Measurements from ENCODE around the gene MEP1A.

Gene MEP1A

DNA sequence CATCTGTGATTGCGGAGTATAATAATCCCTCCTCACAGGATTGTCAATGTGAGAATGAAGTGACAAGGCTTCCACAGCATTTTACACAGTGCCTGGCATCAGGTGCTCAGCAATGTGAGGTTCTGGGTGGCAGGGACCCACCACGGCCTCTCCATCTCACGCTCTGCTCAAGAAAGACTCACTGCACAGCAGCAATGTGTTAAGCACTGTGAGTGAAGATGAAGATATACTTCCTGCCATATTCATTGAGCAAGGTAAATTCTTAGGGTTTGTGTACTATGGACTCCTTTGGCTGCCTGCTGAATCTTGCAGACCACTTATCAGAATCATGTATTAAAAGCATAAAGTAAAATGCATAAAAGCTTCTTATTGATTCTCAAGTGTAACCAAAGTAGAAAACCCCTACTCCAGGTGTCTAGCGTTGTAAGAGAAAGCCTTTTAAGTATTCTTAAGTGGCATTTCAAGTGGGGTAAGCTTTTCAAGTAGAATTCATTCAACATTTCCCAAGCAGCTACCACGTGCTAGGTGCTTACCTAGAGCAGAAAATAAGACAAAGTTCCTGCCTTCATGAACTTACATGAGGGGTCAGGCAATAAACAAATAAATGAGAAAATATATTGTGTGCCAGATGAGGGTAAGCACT, 17.0 kb upstream of the MEP1A start:
- Histone ChIP-seq H3K9ac (ENCODE audit: low read depth, low read length, poor library complexity, severe bottlenecking) (no peak overlapping the region), H2AFZ (ENCODE audit: low read length) (no peak overlapping the region), H3K9me2 (replicated peaks; ENCODE audit: low read depth, low read length) (no peaks in the 10 kb centered on the region), H3K4me2 (ENCODE audit: low read depth, low read length, poor library complexity, severe bottlenecking) (no peak overlapping the region), H3K4me1 (ENCODE audit: insufficient read depth, low read length, poor library complexity, severe bottlenecking) (no peaks in the 10 kb centered on the region), H3K9me3 (ENCODE audit: insufficient read depth, low read depth, low read length) (no peaks in the 10 kb centered on the region), H3K27me3 (ENCODE audit: insufficient read depth, low read length, poor library complexity, severe bottlenecking) (no peaks in the 10 kb centered on the region), H3K4me3 (ENCODE audit: low read length, poor library complexity, severe bottlenecking) (no peak overlapping the region), H3K79me2 (ENCODE audit: insufficient read depth, low read length) (no peaks in the 10 kb centered on the region), H4K20me1 (ENCODE audit: insufficient read depth, low read length, poor library complexity, severe bottlenecking) (no peaks in the 10 kb centered on the region), H3F3A (ENCODE audit: low read depth) (no peaks in the 10 kb centered on the region), H3K36me3 (ENCODE audit: insufficient read depth, low read length) (no peaks in the 10 kb centered on the region)
- TF ChIP-seq, protein P1, sequence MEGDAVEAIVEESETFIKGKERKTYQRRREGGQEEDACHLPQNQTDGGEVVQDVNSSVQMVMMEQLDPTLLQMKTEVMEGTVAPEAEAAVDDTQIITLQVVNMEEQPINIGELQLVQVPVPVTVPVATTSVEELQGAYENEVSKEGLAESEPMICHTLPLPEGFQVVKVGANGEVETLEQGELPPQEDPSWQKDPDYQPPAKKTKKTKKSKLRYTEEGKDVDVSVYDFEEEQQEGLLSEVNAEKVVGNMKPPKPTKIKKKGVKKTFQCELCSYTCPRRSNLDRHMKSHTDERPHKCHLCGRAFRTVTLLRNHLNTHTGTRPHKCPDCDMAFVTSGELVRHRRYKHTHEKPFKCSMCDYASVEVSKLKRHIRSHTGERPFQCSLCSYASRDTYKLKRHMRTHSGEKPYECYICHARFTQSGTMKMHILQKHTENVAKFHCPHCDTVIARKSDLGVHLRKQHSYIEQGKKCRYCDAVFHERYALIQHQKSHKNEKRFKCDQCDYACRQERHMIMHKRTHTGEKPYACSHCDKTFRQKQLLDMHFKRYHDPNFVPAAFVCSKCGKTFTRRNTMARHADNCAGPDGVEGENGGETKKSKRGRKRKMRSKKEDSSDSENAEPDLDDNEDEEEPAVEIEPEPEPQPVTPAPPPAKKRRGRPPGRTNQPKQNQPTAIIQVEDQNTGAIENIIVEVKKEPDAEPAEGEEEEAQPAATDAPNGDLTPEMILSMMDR (conservative IDR thresholded peaks at IDR 0.05; ENCODE audit: low read length) = no peak
- TF ChIP-seq EZH2phosphoT487 (IDR thresholded peaks at IDR 0.05; ENCODE audit: borderline replicate concordance) = no peak

DNA sequence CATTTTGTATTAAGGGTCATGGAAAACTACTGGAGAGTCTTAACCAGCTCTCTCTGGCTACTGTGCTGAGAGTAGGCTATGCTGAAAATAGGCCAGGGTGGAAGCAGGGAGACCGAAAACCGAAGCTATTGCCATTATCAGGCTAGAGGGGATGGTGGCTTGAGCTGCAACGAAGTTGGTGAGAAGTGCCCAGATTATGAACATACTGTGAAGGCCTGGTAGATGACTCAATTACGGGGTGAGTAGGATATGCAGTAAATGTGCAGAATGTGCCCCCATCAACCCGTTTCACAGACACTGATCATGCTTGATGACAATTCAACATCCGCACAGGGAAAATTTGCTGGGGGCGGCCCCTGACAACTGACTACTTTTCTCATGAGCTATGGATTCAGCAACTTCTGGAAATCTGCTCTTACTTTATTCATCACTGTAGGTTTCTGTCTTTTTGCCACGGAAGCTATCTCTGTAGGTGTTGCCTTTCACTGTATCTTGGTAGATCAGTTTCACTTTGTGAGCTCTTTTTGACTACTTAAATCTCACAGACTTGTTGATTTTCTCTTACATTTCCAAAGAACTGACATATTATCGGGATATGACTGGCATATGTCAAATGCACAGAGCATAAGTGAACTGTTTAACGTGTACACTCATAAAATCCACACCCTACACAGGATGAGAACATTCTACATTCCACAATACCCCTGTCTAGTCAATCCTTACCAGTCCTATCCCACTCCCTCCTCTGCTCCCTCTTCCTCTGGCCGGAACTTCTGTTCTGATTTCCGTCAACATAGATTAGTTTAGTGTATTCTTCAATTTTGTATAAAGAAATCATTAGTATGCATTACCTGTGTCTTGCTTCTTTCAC, 15.5 kb upstream of the MEP1A start:
- no peaks in the 10 kb centered on the region for H3K9me3 ChIP-seq (ENCODE audit: insufficient read depth, low read depth, low read length)
- no peaks in the 10 kb centered on the region for H3K27me3 ChIP-seq (ENCODE audit: insufficient read depth, low read length, poor library complexity, severe bottlenecking)
- no peak overlapping the region for H3K9ac ChIP-seq (ENCODE audit: low read depth, low read length, poor library complexity, severe bottlenecking)
- H3K4me3 ChIP-seq (ENCODE audit: low read length, poor library complexity, severe bottlenecking) = no peak overlapping the region
- H3K4me1 ChIP-seq (ENCODE audit: insufficient read depth, low read length, poor library complexity, severe bottlenecking) = no peaks in the 10 kb centered on the region
- TF ChIP-seq EZH2phosphoT487 (IDR thresholded peaks at IDR 0.05; ENCODE audit: borderline replicate concordance) = no peak
- TF ChIP-seq, protein P1 (conservative IDR thresholded peaks at IDR 0.05; ENCODE audit: low read length) = no peak
- H4K20me1 ChIP-seq (ENCODE audit: insufficient read depth, low read length, poor library complexity, severe bottlenecking) = no peaks in the 10 kb centered on the region
- no peak overlapping the region for H2AFZ ChIP-seq (ENCODE audit: low read length)
- no peak overlapping the region for H3K4me2 ChIP-seq (ENCODE audit: low read depth, low read length, poor library complexity, severe bottlenecking)
- no peaks in the 10 kb centered on the region for H3F3A ChIP-seq (ENCODE audit: low read depth)
- H3K79me2 ChIP-seq (ENCODE audit: insufficient read depth, low read length) = no peaks in the 10 kb centered on the region
- no peaks in the 10 kb centered on the region for H3K36me3 ChIP-seq (ENCODE audit: insufficient read depth, low read length)
- no peaks in the 10 kb centered on the region for H3K9me2 ChIP-seq (replicated peaks; ENCODE audit: low read depth, low read length)

DNA sequence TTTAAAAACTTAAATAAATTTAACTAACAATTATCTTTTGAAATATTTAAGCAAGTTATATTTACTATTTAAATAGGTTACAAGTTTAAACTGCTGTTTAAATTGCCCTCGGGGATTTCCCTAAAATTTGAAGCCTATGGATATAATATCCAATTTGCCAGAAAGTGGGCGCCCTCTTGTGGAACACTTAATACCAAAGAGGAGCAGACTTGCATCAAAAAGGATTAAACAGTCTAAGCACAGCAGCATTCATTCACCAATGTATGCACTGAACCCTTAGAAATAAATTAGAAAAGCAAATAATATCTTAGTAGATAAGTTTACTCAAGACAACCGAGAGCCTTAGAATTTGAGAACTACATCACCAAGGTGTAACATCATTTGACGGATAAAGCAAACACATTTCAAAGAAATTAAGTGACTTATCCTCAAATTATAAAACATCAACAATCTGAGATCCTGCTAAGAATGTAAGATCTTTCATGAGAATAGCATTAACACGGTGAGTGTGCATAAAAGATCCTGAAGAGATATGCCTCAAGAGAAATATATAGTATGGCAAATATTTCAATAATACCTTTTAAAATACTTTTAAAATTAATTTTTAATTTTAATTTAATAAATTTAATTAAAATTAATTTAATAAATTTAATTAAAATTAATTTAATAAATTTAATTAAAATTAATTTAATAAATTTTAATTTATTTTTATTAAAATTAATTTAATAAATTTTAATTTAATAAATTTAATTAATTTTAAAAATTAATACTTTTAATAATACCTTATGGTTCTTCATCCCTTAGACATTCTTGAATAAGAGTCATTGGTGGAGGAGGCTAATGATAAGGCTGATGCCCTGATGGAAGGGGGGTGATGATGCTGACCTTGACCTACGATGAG, 11.5 kb upstream of the MEP1A start:
- H3F3A ChIP-seq (ENCODE audit: low read depth) = no peaks in the 10 kb centered on the region
- no peaks in the 10 kb centered on the region for H4K20me1 ChIP-seq (ENCODE audit: insufficient read depth, low read length, poor library complexity, severe bottlenecking)
- no peak for TF ChIP-seq EZH2phosphoT487 (IDR thresholded peaks at IDR 0.05; ENCODE audit: borderline replicate concordance)
- TF ChIP-seq, protein P1 (conservative IDR thresholded peaks at IDR 0.05; ENCODE audit: low read length) = peak; percentile 79
- H3K4me2 ChIP-seq (ENCODE audit: low read depth, low read length, poor library complexity, severe bottlenecking) = no peak overlapping the region
- no peak overlapping the region for H2AFZ ChIP-seq (ENCODE audit: low read length)
- H3K4me3 ChIP-seq (ENCODE audit: low read length, poor library complexity, severe bottlenecking) = no peak overlapping the region
- no peaks in the 10 kb centered on the region for H3K27me3 ChIP-seq (ENCODE audit: insufficient read depth, low read length, poor library complexity, severe bottlenecking)
- H3K9me3 ChIP-seq (ENCODE audit: insufficient read depth, low read depth, low read length) = no peaks in the 10 kb centered on the region
- H3K79me2 ChIP-seq (ENCODE audit: insufficient read depth, low read length) = no peaks in the 10 kb centered on the region
- no peaks in the 10 kb centered on the region for H3K4me1 ChIP-seq (ENCODE audit: insufficient read depth, low read length, poor library complexity, severe bottlenecking)
- no peak overlapping the region for H3K9ac ChIP-seq (ENCODE audit: low read depth, low read length, poor library complexity, severe bottlenecking)
- H3K9me2 ChIP-seq (replicated peaks; ENCODE audit: low read depth, low read length) = no peaks in the 10 kb centered on the region
- H3K36me3 ChIP-seq (ENCODE audit: insufficient read depth, low read length) = no peaks in the 10 kb centered on the region
